ENCODE data around the gene ADAMTSL2. TPM values are rescaled to one million over a fixed set of nuclear protein-coding genes. Genes with fewer than 3 reads are reported as not detected.

ADAMTSL2 gene
- total and polyA plus RNA-seq, 8 donors = 1.3 to 20.6 (median 2.6) TPM; not detected in 2

- no peak overlapping the region for H3K27ac ChIP-seq
These were observed 38.4 kb downstream of the ADAMTSL2 start for GRCh38 chr9:133572821-133573361.

GRCh38 chr9:133573791-133574515 is 39.4 kb downstream of the ADAMTSL2 start:
- peaks cover 0 to 43% (median 5%) of the 10 kb centered on the region in 3 donors for H3K27me3 ChIP-seq
- intact Hi-C loops (cut with DNase I; ENCODE audit: low total_unique reads) = no loop called here
- no peaks in the 10 kb centered on the region for H3K9me3 ChIP-seq
- WGBS, 5 donors = 84 to 87% (median 85%) methylated on average over 13 to 21 of the region's 21 CpGs
- H3K4me3 ChIP-seq = no peak overlapping the region
- H3K36me3 ChIP-seq = no peaks in the 10 kb centered on the region
- peaks cover 11 to 14% (median 14%) of the 10 kb centered on the region in 4 donors for H3K4me1 ChIP-seq
- no peak for TF ChIP-seq CTCF (IDR thresholded peaks at IDR 0.05)
- no peak for TF ChIP-seq EP300 (IDR thresholded peaks at IDR 0.05)
- TF ChIP-seq POLR2A (IDR thresholded peaks at IDR 0.05) = no peak
- TF ChIP-seq POLR2AphosphoS5 (IDR thresholded peaks at IDR 0.05) = no peak
- no peak for DNase-seq
- no peak overlapping the region for H3K27ac ChIP-seq

More at GRCh38 chr9:133572821-133573361, 38.4 kb downstream of the ADAMTSL2 start:
- no peak overlapping the region for H3K4me3 ChIP-seq
- no peak for TF ChIP-seq CTCF (IDR thresholded peaks at IDR 0.05)
- TF ChIP-seq POLR2AphosphoS5 (IDR thresholded peaks at IDR 0.05) = peak in 1 of 3 donors; percentile 3
- H3K9me3 ChIP-seq = no peaks in the 10 kb centered on the region
- peaks cover 11 to 14% (median 14%) of the 10 kb centered on the region in 4 donors for H3K4me1 ChIP-seq
- intact Hi-C loops (cut with DNase I; ENCODE audit: low total_unique reads) = no loop called here
- H3K36me3 ChIP-seq = no peaks in the 10 kb centered on the region
- peak; percentile 77 to 81 for DNase-seq
- WGBS, 5 donors = 18 to 37% (median 32%) methylated on average over 5 to 15 of the region's 15 CpGs
- peaks cover 0 to 32% (median 0%) of the 10 kb centered on the region in 3 donors for H3K27me3 ChIP-seq

- WGBS, 5 donors = 69 to 91% (median 80%) methylated on average over 4 to 17 of the region's 17 CpGs
- TF ChIP-seq POLR2A (IDR thresholded peaks at IDR 0.05) (no peak), POLR2AphosphoS5 (IDR thresholded peaks at IDR 0.05) (no peak), EP300 (IDR thresholded peaks at IDR 0.05) (no peak), CTCF (IDR thresholded peaks at IDR 0.05) (no peak)
- no peak overlapping the region for H3K4me3 ChIP-seq
- H3K27ac ChIP-seq = no peak overlapping the region
- H3K4me1 ChIP-seq = peaks cover 11 to 14% (median 14%) of the 10 kb centered on the region in 4 donors
- DNase-seq = no peak
- intact Hi-C loops (cut with DNase I; ENCODE audit: low total_unique reads) = no loop called here
- H3K9me3 ChIP-seq = no peaks in the 10 kb centered on the region
- peaks cover 0 to 51% (median 11%) of the 10 kb centered on the region in 3 donors for H3K27me3 ChIP-seq
- H3K36me3 ChIP-seq = no peaks in the 10 kb centered on the region
These were observed 40.3 kb downstream of the ADAMTSL2 start for GRCh38 chr9:133574771-133575170.

- TF ChIP-seq POLR2A (IDR thresholded peaks at IDR 0.05) = no peak
- no peak for TF ChIP-seq EP300 (IDR thresholded peaks at IDR 0.05)
- TF ChIP-seq POLR2AphosphoS5 (IDR thresholded peaks at IDR 0.05) = no peak
- no peak for TF ChIP-seq CTCF (IDR thresholded peaks at IDR 0.05)
- intact Hi-C loops (cut with DNase I; ENCODE audit: low total_unique reads) = no loop called here
- no peaks in the 10 kb centered on the region for H3K36me3 ChIP-seq
- H3K27ac ChIP-seq = no peak overlapping the region
- peaks cover 11 to 14% (median 14%) of the 10 kb centered on the region in 4 donors for H3K4me1 ChIP-seq
- 75 to 83% (median 77%) methylated on average over 28 to 32 of the region's 32 CpGs for WGBS, 5 donors
- no peaks in the 10 kb centered on the region for H3K9me3 ChIP-seq
- peaks cover 0 to 53% (median 11%) of the 10 kb centered on the region in 3 donors for H3K27me3 ChIP-seq
- no peak for DNase-seq
- no peak overlapping the region for H3K4me3 ChIP-seq
These were observed 40.9 kb downstream of the ADAMTSL2 start for GRCh38 chr9:133575186-133576030.
